Pancreas (tissue), 10 donors: ENCODE measurements around the gene EQTN. TPM values are rescaled to one million over a fixed set of nuclear protein-coding genes. Genes with fewer than 3 reads are reported as not detected.

Source experiments
- ATAC-seq, 4 donors: fragments of 200-7000 bp; cut with Tn5 transposase; one replicate each; pipeline versions ENCODE4 v1.8.0 to v1.9.1; 2020; ENCODE audit warnings: mild to moderate bottlenecking in 4 of 4, moderate library complexity in 4 of 4
- DNase-seq, 6 donors: peaks; one replicate each; pipeline ENCODE4 v3.0.0-alpha.2; 2020
- FAIRE-seq: peaks from 2 replicates; lab custom pipeline; 2012; peaks lifted over from hg19 to GRCh38; lab: Jason Lieb, UNC
- H3K27ac ChIP-seq, 4 donors: fragments of 200-600 bp; sonication (generic); 1 replicate in 3 of 4; 2 replicates in 1 of 4; pipeline versions ENCODE4 v1.5.0 to v1.8.0; 2020
- H3K27me3 ChIP-seq, 4 donors: fragments of 200-600 bp; one replicate each; pipeline ENCODE4 v1.8.0; 2021
- H3K36me3 ChIP-seq, 3 donors: fragments of 200-600 bp; sonication (generic) in 1 of 3; one replicate each; pipeline versions ENCODE4 v1.5.0 to v1.8.0; 2020 to 2021
- H3K4me1 ChIP-seq, 3 donors: fragments of 200-600 bp; one replicate each; pipeline ENCODE4 v1.8.0; 2021
- H3K4me3 ChIP-seq, 4 donors: fragments of 200-600 bp; sonication (generic) in 2 of 4; one replicate each; pipeline versions ENCODE4 v1.5.0 to v1.8.0; 2020 to 2021
- H3K9me3 ChIP-seq, 4 donors: fragments of 200-600 bp; one replicate each; pipeline ENCODE4 v1.8.0; 2021
- CTCF ChIP-seq, 4 donors: fragments of 200-600 bp; sonication (generic) in 3 of 4; IDR thresholded peaks; one replicate each; pipeline versions ENCODE4 v1.5.0 to v1.8.0; 2021; ENCODE audit warnings: antibody characterized with exemption in 4 of 4
- WGBS, 2 donors: extraction: QIAGEN DNeasy Blood & Tissue Kit; methylation state at CpG; one replicate each; pipeline ENCODE4 v1.1.7; 2013; 5-methylcytosine and 5-hydroxymethylcytosine counted together
- intact Hi-C, 3 donors: fragments of 100-400 bp; cut with DNase I; formaldehyde crosslinking; loops; one replicate each; pipeline versions ENCODE4 v1.11.1 to v1.14.2; 2022
- polyA plus RNA-seq, 2 donors: library from polyadenylated mRNA; stranded (reverse); fragments of 200-250 nt; gene quantifications; one replicate each; pipeline ENCODE4 v1.2.3, GENCODE V29; 2013
- total RNA-seq, 6 donors: library from RNA; stranded (reverse); fragmentation: NEBNext Ultra II Directional in 4 of 6; extraction: Animal tissue kit (Norgen Biotek cat#: 25700) in 4 of 6; gene quantifications; one replicate each; pipeline versions ENCODE4 v1.2.1 to v1.2.4, GENCODE V29; 2021 to 2023
- donor health status: healthy with polysubstance abuse.
- donor health status: DM: no; HTN: no; CAD: no; lungs with moderate emphysema.
- donor health status: DM: no; HTN: no; CAD: no.
- donor health status: control.
- donor health status: control.
- donor health status: Bipolar disorder and iron deficiency.
- donor health status: DM: yes; HTN: yes; CAD: no.
- donor health status: DM: no; HTN: no; CAD: no.
- donor health status: DM: no; HTN: no; CAD: no.
- donor health status: DM: yes; HTN: yes; CAD: no.

The EQTN gene
- total and polyA plus RNA-seq, 8 donors: 0.30 to 0.65 (median 0.37) TPM; not detected in 3

GRCh38 chr9:27308691-27309390 lies 11.9 kb upstream of the EQTN start:
- WGBS, 2 donors: 87 to 88% methylated on average over 4 of the region's 4 CpGs
- ATAC-seq (no peak), DNase-seq (no peak), FAIRE-seq (no peak)
- intact Hi-C loops: no loop called here
- Histone ChIP-seq H3K27me3 (no peaks in the 10 kb centered on the region), H3K4me1 (no peaks in the 10 kb centered on the region), H3K9me3 (no peaks in the 10 kb centered on the region), H3K4me3 (no peak overlapping the region), H3K27ac (no peak overlapping the region), H3K36me3 (no peaks in the 10 kb centered on the region)
- no peak for TF ChIP-seq CTCF (IDR thresholded peaks at IDR 0.05)

GRCh38 chr9:27304521-27304920 lies 7.6 kb upstream of the EQTN start:
- H3K4me1 ChIP-seq: no peaks in the 10 kb centered on the region
- ATAC-seq (no peak), FAIRE-seq (no peak), DNase-seq (no peak)
- no peaks in the 10 kb centered on the region for H3K27me3 ChIP-seq
- no peak overlapping the region for H3K27ac ChIP-seq
- intact Hi-C loops: no loop called here
- H3K36me3 ChIP-seq: no peaks in the 10 kb centered on the region
- WGBS, 2 donors: 66 to 67% methylated on average over 1 of the region's 1 CpG
- no peaks in the 10 kb centered on the region for H3K9me3 ChIP-seq
- TF ChIP-seq CTCF (IDR thresholded peaks at IDR 0.05): no peak
- no peak overlapping the region for H3K4me3 ChIP-seq

- peak in 2 of 4 donors; percentile 20 to 38 for ATAC-seq
- intact Hi-C loops: no loop called here
- no peak for FAIRE-seq
- no peak for DNase-seq
- no peaks in the 10 kb centered on the region for H3K4me1 ChIP-seq
- H3K27ac ChIP-seq: no peak overlapping the region
- no peaks in the 10 kb centered on the region for H3K9me3 ChIP-seq
- 50 to 56% methylated on average over 6 of the region's 6 CpGs for WGBS, 2 donors
- no peak overlapping the region for H3K4me3 ChIP-seq
- H3K27me3 ChIP-seq: no peaks in the 10 kb centered on the region
- TF ChIP-seq CTCF (IDR thresholded peaks at IDR 0.05): no peak
- no peaks in the 10 kb centered on the region for H3K36me3 ChIP-seq
Measured at GRCh38 chr9:27303219-27303618, 6.3 kb upstream of the EQTN start.

- no peak overlapping the region for H3K4me3 ChIP-seq
- FAIRE-seq: no peak
- no peaks in the 10 kb centered on the region for H3K27me3 ChIP-seq
- H3K4me1 ChIP-seq: no peaks in the 10 kb centered on the region
- H3K27ac ChIP-seq: no peak overlapping the region
- H3K36me3 ChIP-seq: no peaks in the 10 kb centered on the region
- DNase-seq: no peak
- 63 to 74% methylated on average over 2 of the region's 2 CpGs for WGBS, 2 donors
- no peaks in the 10 kb centered on the region for H3K9me3 ChIP-seq
- ATAC-seq: no peak
- intact Hi-C loops: no loop called here
- TF ChIP-seq CTCF (IDR thresholded peaks at IDR 0.05): no peak
Measured at GRCh38 chr9:27293996-27294395, 3.0 kb downstream of the EQTN start.

- Histone ChIP-seq H3K9me3 (no peaks in the 10 kb centered on the region), H3K27ac (no peak overlapping the region), H3K4me3 (no peak overlapping the region), H3K27me3 (no peaks in the 10 kb centered on the region), H3K4me1 (no peaks in the 10 kb centered on the region), H3K36me3 (no peaks in the 10 kb centered on the region)
- no peak for FAIRE-seq
- intact Hi-C loops: no loop called here
- no peak for TF ChIP-seq CTCF (IDR thresholded peaks at IDR 0.05)
- 70 to 74% methylated on average over 7 of the region's 7 CpGs for WGBS, 2 donors
- DNase-seq: no peak
- peak in 1 of 4 donors; percentile 66 for ATAC-seq
Measured at GRCh38 chr9:27292659-27293405, 4.1 kb downstream of the EQTN start.
